Measurements from ENCODE around the gene ZNF211.

ZNF211 gene

DNA sequence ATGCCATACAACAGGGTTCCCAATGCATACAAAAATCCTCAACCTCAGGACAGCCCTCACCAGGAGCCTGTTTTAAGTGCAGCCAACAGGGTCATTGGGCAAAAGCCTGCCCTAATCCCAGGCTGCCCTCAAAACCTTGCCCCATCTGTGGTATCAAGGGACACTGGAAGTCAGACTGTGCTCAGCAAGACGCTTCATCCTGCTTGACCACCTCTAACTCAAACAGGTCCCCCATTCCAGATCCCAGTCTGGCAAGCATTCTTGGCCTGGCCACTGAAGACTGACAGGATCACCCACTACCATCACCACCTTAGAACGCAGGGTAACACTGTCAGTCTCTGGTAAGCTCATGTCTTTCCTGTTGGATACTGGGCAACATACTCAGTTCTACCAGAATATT is 20.7 kb downstream of the ZNF211 start:
- no peak for DNase-seq

DNA sequence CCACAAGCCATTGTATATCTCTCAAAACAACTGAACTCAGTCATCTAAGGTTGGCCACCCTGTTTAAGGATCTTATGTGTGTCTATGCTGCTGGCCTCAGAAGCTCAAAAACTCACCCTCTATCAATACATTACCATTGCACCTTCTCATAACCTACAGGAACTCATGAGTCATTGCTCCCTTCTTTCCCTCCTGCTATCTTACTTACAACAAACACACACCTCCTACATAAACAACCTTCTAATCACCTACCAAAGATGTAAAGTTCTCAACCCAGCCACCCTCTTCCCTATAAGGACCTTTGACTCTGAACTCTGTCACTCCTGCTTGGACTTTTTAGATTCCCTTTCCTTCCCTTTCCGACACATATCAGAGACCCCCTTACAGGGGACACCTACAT is 22.5 kb downstream of the ZNF211 start:
- no peak for DNase-seq

DNA sequence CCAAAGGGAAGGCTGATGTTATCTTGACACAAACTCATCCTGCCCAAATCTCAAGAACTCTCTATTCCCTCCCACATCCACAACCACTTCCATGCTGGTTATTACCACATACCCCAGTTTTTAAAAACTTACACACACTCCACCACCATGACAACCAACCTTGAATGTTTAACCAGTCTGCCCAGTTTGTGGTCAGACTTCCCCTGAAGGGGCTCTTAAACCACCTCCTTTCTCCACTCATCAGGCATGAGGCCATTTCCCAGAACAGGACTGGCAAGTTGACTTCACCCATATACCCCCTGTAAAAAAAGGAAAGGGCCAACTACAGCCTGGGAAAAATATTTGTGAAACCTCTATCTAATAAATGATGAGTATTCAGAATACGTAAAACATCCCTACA is 23.4 kb downstream of the ZNF211 start:
- DNase-seq, result no peak

DNA sequence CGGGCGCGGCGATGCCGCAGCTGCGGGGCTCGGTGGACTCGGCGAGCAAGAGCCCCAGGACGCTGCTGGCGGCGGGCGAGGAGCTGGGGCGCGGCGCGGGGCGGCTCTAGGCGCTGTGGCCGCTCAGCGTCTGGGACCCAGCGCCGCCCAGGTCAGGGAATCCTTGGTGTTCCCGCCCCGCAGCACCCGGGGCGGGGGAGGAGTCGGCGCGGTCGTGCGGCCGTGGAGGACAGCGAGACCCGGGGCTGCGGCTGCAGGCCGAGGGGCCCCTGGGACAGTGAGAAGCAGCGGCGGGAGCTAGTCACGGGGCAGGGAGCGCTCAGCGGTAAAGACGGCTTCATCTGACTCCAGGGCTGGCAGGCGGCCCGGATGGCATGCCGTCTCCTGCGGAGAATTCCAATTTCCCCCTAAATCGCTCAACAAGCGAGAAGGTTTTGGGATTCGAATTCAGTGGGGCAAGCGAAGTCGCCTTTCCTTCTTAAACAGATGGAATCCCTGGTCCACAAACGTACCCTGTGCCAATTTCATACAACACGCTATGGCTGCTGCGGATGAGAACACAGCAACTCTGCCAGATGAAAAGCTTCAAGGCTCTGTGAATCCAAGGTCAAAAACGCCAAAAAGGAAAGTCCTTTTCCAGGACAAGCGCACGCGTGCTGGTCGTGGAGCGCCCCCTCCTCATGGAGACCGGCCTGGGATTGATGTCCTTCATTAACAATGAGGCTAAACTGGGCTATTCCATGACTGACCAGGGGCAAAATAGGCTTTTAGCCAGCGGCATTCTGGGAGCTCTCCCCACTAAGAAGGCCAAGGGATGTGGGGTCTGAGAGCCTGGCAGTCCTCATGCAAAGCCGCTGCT is 31.5 kb downstream of the ZNF211 start:
- peak; percentile 86 for DNase-seq

DNA sequence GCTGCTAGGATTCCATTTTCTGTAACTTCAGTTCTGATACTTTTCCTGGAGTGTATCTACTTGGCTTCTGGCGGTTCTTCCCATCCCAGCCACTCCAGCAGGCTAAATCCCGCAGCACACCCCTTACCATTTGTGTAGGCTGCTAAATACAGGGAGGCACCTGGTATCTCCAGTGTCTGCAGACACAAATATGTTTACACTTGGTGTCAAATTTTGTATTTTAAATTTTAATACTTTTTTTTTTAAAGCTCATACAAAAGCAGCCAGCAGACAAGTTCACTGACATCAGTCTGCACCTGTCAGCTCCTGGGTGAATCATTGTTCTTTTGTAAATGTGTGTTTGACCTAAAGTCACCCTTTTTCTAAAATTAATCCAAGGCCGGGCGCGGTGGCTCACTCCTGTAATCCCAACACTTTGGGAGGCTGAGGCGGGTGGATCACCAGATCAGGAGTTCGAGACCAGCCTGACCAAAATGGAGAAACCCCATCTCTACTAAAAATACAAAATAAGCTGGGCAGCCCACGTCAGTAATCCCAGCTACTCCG is 32.4 kb downstream of the ZNF211 start:
- DNase-seq, result no peak

DNA sequence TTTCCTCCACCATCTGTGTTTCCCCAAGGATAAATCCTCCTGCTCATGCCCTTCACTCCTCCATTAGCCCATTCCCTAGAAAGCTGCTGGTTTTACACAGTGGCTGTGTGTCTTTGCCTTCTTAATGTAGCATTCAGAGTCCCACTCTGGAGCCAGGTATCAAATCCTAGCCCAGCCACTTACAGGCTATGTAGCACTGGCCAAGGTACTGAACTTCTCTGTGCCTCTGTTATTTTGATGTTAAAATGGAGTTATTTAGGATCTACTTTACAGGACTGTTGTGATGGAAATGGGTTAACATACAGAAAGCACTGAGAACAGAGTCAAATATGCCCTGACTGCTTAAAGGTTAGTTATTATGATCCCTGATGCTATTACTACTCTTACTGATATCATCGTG is 34.3 kb downstream of the ZNF211 start:
- no peak for DNase-seq

DNA sequence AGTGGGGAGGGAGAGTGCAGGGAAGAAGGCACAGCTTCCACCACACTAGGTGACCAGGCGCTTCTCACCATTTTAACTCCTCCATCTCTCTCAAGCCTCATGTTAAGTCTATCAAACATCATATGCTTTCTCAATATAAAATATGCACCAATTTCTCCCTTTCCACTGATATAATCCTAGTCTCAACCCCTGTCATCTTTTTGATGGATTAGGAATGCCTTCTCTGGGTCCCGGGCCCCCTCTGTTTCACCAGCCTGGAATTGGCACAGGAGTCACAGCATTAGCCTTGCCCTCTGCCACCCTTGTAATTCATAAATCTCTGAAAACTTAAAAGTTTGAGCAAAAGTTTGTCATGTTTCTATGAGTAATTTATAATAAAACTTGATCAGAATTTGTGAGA is 35.7 kb downstream of the ZNF211 start, which contains the start of gene ZSCAN4:
ZSCAN4 (plus strand) TSS at position 301 of the 400 bp plus-strand sequence. CDS start 7,211 bp downstream, outside the sequence.
- DNase-seq, result no peak

DNA sequence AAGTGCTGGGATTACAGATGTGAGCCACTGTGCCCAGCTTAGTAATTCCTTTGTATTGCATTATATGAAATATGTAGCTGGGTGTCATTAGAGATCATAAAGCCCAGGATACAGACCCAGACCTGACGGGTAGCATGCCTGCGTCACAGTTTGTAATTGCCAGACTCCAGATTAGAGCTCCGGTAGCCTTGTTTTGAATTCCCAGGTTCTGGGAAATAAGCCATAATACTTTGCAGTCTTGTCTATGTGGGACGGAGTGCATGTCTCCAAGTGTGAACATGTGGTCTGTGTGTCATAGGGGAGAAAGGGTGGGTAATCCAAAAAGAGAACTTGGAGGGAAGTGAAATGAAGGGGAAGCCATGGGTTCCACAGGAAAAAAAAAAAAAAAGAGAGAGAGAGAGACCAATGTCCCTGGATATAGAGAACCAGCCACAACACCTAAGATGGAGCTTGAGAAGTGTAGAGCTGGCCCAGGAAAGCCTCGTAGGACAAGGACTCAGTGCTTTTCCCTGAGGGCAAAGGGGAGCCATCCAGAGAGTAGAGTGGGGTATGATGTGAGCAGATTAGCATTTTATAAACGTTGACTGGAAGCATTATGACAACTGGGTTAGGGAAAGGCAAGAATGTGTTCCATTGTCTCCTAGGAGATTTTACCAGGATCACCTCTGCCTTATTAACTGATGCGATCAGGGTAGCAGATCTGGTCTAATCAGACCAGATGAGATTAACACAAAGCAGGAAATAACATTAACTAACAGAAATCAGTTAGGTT is 38.3 kb downstream of the ZNF211 start:
- DNase-seq, result no peak

DNA sequence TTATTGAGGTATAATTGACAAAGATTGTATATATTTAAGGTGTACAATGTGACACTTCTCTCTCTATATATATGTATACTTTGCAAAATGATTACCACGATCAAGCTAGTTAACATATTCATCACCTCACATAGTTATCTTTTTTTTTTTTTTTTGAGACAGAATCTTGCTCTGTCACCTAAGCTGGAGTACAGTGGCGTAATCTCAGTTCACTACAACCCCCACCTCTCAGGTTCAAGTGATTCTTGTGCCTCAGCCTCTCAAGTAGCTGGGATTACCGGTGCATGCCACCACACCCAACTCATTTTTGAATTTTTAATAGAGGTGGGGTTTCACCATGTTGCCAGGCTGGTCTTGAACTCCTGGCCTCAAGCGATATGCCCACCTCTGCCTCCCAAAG is 39.5 kb downstream of the ZNF211 start:
- DNase-seq, result no peak

DNA sequence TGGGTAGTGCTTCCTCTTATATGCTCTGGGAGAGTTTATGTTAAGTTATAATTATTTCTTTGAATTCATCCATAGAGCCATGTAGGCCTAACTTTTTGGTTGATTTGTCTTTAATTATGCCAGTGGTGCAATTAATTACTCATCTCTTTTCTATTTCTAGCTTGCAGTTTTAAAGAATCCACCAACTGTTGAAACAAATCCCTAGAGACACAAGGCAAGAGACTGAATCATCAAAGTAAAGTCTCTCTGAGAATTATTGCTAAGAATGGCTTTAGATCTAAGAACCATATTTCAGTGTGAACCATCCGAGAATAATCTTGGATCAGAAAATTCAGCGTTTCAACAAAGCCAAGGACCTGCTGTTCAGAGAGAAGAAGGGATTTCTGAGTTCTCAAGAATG is 42.9 kb downstream of the ZNF211 start:
- no peak for DNase-seq

DNA sequence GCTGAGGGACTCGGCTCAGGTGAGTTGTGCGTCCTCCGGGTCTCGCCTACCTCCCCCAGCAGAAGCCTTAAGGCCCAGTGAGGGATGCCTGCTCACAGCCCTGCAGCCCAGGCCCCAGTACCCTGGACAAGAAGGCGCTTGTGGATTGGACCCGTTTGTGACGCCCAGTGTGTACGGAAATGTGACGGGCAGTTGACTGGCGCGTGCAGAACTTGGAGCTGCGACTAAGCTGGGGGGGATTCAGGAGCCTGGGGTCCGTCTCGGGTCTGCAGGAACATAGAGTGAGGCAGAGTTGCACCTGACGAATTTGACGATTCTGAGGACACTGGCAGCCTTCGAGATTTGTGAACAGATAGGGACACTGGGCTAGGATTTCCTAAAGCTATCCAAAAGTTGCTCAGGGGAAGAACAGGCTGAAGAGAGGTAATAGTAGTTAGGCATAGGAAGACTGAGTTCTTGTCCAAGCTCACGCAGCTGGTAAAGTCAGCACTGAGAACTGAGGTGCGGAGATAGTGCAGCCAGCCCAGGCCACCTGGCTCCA is 49.3 kb downstream of the ZNF211 start:
- DNase-seq, result no peak

DNA sequence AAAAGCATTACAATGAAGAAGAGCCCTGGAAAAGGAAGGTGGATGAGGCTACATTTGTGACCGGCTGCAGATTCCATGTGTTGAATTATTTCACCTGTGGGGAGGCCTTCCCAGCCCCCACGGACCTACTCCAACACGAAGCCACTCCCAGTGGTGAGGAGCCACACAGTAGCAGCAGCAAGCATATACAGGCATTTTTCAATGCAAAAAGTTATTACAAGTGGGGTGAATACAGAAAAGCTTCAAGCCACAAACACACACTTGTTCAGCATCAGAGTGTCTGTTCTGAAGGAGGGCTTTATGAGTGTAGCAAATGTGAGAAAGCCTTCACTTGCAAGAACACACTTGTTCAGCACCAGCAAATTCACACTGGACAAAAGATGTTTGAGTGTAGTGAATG is 53.8 kb downstream of the ZNF211 start:
- no peak for DNase-seq

DNA sequence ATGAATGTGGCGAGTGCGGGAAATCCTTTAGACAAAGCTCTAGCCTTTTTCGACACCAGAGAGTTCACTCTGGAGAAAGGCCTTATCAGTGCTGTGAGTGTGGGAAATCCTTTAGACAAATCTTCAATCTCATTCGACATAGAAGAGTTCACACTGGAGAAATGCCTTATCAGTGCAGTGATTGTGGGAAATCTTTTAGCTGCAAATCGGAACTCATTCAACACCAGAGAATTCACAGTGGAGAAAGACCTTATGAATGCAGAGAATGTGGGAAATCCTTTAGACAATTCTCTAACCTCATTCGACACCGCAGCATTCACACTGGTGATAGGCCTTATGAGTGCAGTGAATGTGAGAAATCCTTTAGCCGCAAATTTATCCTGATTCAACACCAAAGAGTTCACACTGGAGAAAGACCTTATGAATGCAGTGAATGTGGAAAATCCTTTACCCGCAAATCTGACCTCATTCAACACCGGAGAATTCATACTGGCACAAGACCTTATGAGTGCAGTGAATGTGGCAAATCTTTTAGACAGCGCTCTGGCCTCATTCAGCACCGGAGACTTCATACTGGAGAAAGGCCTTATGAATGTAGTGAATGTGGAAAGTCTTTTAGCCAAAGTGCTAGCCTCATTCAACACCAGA is 54.5 kb downstream of the ZNF211 start:
- no peak for DNase-seq

DNA sequence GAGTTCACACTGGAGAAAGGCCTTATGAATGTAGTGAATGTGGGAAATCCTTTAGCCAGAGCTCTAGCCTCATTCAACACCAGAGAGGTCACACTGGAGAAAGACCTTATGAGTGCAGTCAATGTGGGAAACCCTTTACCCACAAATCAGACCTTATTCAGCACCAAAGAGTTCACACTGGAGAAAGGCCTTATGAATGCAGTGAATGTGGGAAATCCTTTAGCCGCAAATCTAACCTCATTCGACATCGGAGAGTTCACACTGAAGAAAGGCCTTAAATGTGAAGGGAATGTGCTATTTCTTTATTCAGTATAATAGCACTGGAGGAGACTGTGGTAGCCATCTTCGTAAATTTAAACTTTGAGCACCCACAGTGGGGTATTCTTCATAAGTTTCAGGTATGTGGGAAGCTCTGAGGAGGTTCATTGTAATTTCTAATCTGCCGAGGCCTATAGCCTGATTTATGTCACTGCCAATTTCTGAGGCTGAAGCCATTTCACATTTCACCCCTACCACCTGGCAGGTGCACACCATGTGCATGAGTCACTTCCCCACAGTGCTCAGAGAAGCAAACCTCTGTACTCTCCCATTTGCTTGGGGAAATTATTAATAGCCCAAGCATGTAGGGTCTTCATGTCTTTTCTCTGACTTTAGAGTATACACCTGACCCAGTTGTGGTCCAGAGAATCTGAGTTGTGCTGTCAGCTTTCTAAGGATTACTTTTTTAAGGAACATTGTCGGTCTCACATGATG is 55.2 kb downstream of the ZNF211 start:
- DNase-seq, result no peak

DNA sequence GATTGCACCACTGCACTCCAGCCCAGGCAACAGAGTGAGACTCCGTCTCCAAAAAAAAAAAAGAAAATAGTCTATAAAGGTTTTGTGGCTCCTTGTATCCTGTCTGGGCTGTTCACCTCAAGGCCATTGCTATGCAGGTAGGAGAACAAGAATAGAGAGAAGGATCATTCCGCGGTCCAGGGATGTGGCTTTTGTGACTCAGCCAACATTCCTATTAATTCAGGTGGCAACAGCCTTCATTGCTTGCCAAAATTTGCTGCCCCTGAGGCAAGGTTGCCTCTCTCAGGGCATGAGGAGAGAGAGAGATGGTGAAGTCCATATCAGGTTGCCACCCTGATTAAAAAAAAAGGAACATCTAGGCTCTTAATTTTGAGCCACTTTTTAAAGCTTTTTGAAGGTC is 56.8 kb downstream of the ZNF211 start:
- DNase-seq, result no peak
